ENCODE results near the gene MARCHF9. TPM values are rescaled to one million over a fixed set of nuclear protein-coding genes. Genes with fewer than 3 reads are reported as not detected.
A peak's percentile ranks its signal among the peaks of the same experiment; 100 is the strongest.

Gene MARCHF9
- total RNA-seq, 2 donors from 2014 or later: 13.6 to 15.8 TPM

DNA sequence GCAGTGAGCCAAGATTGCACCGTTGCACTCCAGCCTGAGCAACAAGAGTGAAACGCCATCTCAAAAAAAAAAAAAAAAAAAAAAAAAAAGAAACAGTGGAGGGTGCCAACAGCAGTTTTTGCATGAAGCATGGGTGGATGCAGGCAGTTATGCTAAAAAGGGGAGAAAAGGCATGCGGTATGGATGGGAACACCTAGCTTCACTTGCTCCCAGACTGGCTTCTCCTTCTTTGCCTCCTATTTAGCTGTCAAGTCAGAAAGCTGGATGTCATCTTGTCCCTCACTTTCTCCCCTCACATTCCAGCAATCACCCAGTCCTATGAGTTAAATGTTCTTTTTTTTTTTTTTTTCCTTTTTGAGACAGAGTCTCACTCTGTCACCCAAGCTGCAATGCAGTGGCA is 20.1 kb downstream of the MARCHF9 start:
- H3K27me3 ChIP-seq (ENCODE audit: control insufficient read depth, insufficient read depth, low read length, poor library complexity, severe bottlenecking): no peaks in the 10 kb centered on the region
- H3K27ac ChIP-seq (ENCODE audit: low read depth, low read length): no peak overlapping the region
- no peak overlapping the region for H3K4me3 ChIP-seq (ENCODE audit: low read length)
- Mint-ChIP-seq H3K27ac (no peak overlapping the region), H3K9me3 (no peaks in the 10 kb centered on the region), H3K4me1 (peaks cover 6% of the 10 kb centered on the region), H3K27me3 (ENCODE audit: insufficient read depth) (no peaks in the 10 kb centered on the region), H3K36me3 (ENCODE audit: low read depth) (peaks cover 8% of the 10 kb centered on the region), H3K4me3 (no peak overlapping the region)
- TF ChIP-seq, protein P1, sequence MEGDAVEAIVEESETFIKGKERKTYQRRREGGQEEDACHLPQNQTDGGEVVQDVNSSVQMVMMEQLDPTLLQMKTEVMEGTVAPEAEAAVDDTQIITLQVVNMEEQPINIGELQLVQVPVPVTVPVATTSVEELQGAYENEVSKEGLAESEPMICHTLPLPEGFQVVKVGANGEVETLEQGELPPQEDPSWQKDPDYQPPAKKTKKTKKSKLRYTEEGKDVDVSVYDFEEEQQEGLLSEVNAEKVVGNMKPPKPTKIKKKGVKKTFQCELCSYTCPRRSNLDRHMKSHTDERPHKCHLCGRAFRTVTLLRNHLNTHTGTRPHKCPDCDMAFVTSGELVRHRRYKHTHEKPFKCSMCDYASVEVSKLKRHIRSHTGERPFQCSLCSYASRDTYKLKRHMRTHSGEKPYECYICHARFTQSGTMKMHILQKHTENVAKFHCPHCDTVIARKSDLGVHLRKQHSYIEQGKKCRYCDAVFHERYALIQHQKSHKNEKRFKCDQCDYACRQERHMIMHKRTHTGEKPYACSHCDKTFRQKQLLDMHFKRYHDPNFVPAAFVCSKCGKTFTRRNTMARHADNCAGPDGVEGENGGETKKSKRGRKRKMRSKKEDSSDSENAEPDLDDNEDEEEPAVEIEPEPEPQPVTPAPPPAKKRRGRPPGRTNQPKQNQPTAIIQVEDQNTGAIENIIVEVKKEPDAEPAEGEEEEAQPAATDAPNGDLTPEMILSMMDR (conservative IDR thresholded peaks at IDR 0.05): no peak
- H3K36me3 ChIP-seq (ENCODE audit: control insufficient read depth, insufficient read depth, low read length): peaks cover 9% of the 10 kb centered on the region
- 92 to 100% methylated on average over 2 to 3 of the region's 3 CpGs for WGBS, 2 experiments (ENCODE audit: insufficient coverage in 1 of 2, insufficient read length in 1 of 2)
- H3K4me1 ChIP-seq (ENCODE audit: control insufficient read depth, insufficient read depth, low read length): no peaks in the 10 kb centered on the region
- DNase-seq: no peak
- no peak overlapping the region for H3K9ac ChIP-seq (ENCODE audit: extremely low read depth, low read length, poor library complexity, severe bottlenecking)
- no peaks in the 10 kb centered on the region for H3K9me3 ChIP-seq (ENCODE audit: control insufficient read depth, low read length)

DNA sequence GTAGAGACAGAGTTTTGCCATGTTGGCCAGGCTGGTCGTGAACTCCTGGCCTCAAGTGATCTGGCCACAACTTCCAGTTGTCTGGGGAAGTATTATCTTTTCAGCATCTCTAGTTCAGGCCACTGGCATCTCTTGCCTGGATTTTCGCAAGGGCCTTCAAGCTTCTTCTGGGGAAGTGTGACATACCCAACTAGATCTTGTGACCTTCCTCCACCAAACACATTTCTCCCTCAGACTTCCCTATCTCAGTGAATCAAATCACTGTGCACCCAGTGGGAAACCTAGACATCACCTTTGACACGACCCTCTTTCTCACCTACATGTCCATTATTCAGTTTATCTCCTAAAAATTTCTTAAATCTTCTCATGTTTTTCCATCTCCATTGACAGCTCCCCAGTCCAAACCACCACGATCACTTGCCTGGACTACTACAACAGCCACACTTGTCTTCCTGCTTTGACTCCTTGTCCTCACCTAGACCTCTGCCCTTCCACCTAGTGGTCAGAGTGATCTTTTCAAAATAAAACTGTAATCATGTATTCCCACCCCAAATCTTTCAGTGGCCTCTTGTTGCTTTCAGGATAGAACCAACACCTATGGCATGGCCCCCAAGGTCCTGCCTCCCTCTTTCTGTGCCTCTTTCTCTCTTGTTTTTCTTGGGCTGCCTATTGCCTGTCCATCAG is 20.8 kb downstream of the MARCHF9 start:
- Histone ChIP-seq H3K9ac (ENCODE audit: extremely low read depth, low read length, poor library complexity, severe bottlenecking) (no peak overlapping the region), H3K27ac (ENCODE audit: low read depth, low read length) (no peak overlapping the region), H3K4me1 (ENCODE audit: control insufficient read depth, insufficient read depth, low read length) (no peaks in the 10 kb centered on the region), H3K36me3 (ENCODE audit: control insufficient read depth, insufficient read depth, low read length) (peaks cover 3% of the 10 kb centered on the region), H3K27me3 (ENCODE audit: control insufficient read depth, insufficient read depth, low read length, poor library complexity, severe bottlenecking) (no peaks in the 10 kb centered on the region), H3K4me3 (ENCODE audit: low read length) (no peak overlapping the region), H3K9me3 (ENCODE audit: control insufficient read depth, low read length) (no peaks in the 10 kb centered on the region)
- TF ChIP-seq, protein P1 (conservative IDR thresholded peaks at IDR 0.05): peak; percentile 66
- Mint-ChIP-seq H3K27ac (no peak overlapping the region), H3K4me3 (no peak overlapping the region), H3K36me3 (ENCODE audit: low read depth) (peaks cover 3% of the 10 kb centered on the region), H3K4me1 (peaks cover 6% of the 10 kb centered on the region), H3K27me3 (ENCODE audit: insufficient read depth) (no peaks in the 10 kb centered on the region), H3K9me3 (no peaks in the 10 kb centered on the region)
- DNase-seq: no peak
- WGBS, 2 experiments (ENCODE audit: insufficient coverage in 1 of 2, insufficient read length in 1 of 2): 85% methylated on average over 4 of the region's 4 CpGs

DNA sequence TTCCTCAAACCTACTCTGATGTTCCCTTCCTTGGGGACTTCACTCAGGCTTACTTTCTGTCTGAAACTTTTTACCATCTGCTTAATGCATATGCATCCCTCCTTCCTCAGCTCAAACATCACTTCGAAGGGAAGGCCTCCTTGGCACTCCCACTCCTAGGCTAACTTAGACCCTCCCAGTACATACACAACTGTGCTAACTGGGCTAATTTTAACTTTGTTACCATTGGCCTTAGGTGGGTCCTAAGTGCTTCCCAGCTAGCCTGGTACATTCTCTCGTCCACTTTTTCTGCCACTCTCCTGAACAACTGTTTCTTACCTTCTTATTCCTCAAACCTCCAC is 21.3 kb downstream of the MARCHF9 start:
- DNase-seq: no peak
- Histone ChIP-seq H3K27me3 (ENCODE audit: control insufficient read depth, insufficient read depth, low read length, poor library complexity, severe bottlenecking) (no peaks in the 10 kb centered on the region), H3K9me3 (ENCODE audit: control insufficient read depth, low read length) (no peaks in the 10 kb centered on the region), H3K27ac (ENCODE audit: low read depth, low read length) (no peak overlapping the region), H3K4me1 (ENCODE audit: control insufficient read depth, insufficient read depth, low read length) (no peaks in the 10 kb centered on the region), H3K4me3 (ENCODE audit: low read length) (no peak overlapping the region), H3K9ac (ENCODE audit: extremely low read depth, low read length, poor library complexity, severe bottlenecking) (no peak overlapping the region), H3K36me3 (ENCODE audit: control insufficient read depth, insufficient read depth, low read length) (no peaks in the 10 kb centered on the region)
- Mint-ChIP-seq H3K4me1 (peaks cover 6% of the 10 kb centered on the region), H3K9me3 (no peaks in the 10 kb centered on the region), H3K4me3 (no peak overlapping the region), H3K27me3 (ENCODE audit: insufficient read depth) (no peaks in the 10 kb centered on the region), H3K36me3 (ENCODE audit: low read depth) (peaks cover 3% of the 10 kb centered on the region), H3K27ac (no peak overlapping the region)
- 75 to 78% methylated on average over 2 of the region's 2 CpGs for WGBS, 2 experiments (ENCODE audit: insufficient coverage in 1 of 2, insufficient read length in 1 of 2)
- TF ChIP-seq, protein P1 (conservative IDR thresholded peaks at IDR 0.05): no peak

Measured in endodermal cell (in vitro differentiated cells).